Activated CD4-positive, alpha-beta T cell treated with anti-CD3 and anti-CD28 coated beads, Interleukin-2, amount 50 U/mL, for 1 hour (primary cell): Measurements from ENCODE around the gene RGS1.
A peak's percentile ranks its signal among the peaks of the same experiment; 100 is the strongest.

Experiments
- DNase-seq: peaks from one replicate; pipeline ENCODE4 v3.0.0-alpha.2; 2020

RGS1 gene

GRCh38 chr1:192584866-192585265, 9.3 kb downstream of the RGS1 start:
- no peak for DNase-seq

GRCh38 chr1:192587386-192588266, 12.1 kb downstream of the RGS1 start:
- DNase-seq: no peak

- DNase-seq: no peak
Observed at GRCh38 chr1:192588546-192588945, 13.0 kb downstream of the RGS1 start.

GRCh38 chr1:192589813-192590212, 14.2 kb downstream of the RGS1 start:
- DNase-seq: no peak

- no peak for DNase-seq
Observed at GRCh38 chr1:192592517-192592916, 16.9 kb downstream of the RGS1 start.

- no peak for DNase-seq
Observed at GRCh38 chr1:192592981-192593708, 17.6 kb downstream of the RGS1 start.

- DNase-seq: no peak
Observed at GRCh38 chr1:192595299-192595698, 19.7 kb downstream of the RGS1 start.

- no peak for DNase-seq
Observed at GRCh38 chr1:192598589-192598988, 23.0 kb downstream of the RGS1 start.

- no peak for DNase-seq
Observed at GRCh38 chr1:192600275-192600674, 24.7 kb downstream of the RGS1 start.

- no peak for DNase-seq
Observed at GRCh38 chr1:192601143-192601542, 25.6 kb downstream of the RGS1 start.

GRCh38 chr1:192601567-192601966, 26.0 kb downstream of the RGS1 start:
- no peak for DNase-seq

- DNase-seq: no peak
Observed at GRCh38 chr1:192602757-192603156, 27.2 kb downstream of the RGS1 start.

- DNase-seq: no peak
Observed at GRCh38 chr1:192603218-192603787, 27.7 kb downstream of the RGS1 start.

- DNase-seq: no peak
Observed at GRCh38 chr1:192604979-192605620, 29.5 kb downstream of the RGS1 start.

GRCh38 chr1:192608671-192609070, 33.1 kb downstream of the RGS1 start:
- no peak for DNase-seq

GRCh38 chr1:192609110-192610079, 33.8 kb downstream of the RGS1 start:
- DNase-seq: peak; percentile 41

GRCh38 chr1:192610112-192610889, 34.7 kb downstream of the RGS1 start:
- no peak for DNase-seq

- no peak for DNase-seq
Observed at GRCh38 chr1:192615055-192615454, 39.5 kb downstream of the RGS1 start.

GRCh38 chr1:192620071-192620635, 44.6 kb downstream of the RGS1 start:
- no peak for DNase-seq

GRCh38 chr1:192626366-192627179, 51.0 kb downstream of the RGS1 start:
- DNase-seq: no peak
